SU-DHL-6 (cell line): ENCODE data around the gene GRIN2A.

Experiments used
- H2AFZ ChIP-seq: fragments of 200-600 bp; sonication (generic); 2 replicates; pipeline ENCODE4 v1.6.1; 2014; ENCODE audit warnings: low read depth, mild to moderate bottlenecking, moderate library complexity, mixed read lengths, antibody characterized with exemption, low read length; ENCODE audit not compliant: severe bottlenecking
- H3F3A ChIP-seq: fragments of 200-600 bp; shearing (Covaris generic); 2 replicates; pipeline ENCODE4 v1.6.0; 2016; ENCODE audit warnings: antibody characterized with exemption, mild to moderate bottlenecking; ENCODE audit not compliant: insufficient read depth
- H3K27ac ChIP-seq: fragments of 200-600 bp; sonication (generic); 2 replicates; pipeline ENCODE4 v1.5.1; 2016; ENCODE audit warnings: low read depth, mild to moderate bottlenecking, low read length, moderate library complexity, mixed read lengths
- H3K27me3 ChIP-seq: fragments of 200-600 bp; sonication (generic), shearing (Covaris generic); 2 replicates; pipeline ENCODE4 v1.6.0; 2014; ENCODE audit warnings: mild to moderate bottlenecking, low read length
- H3K36me3 ChIP-seq: fragments of 200-600 bp; sonication (generic); 2 replicates; pipeline ENCODE4 v1.6.1; 2014; ENCODE audit warnings: mild to moderate bottlenecking, low read length, mixed read lengths
- H3K4me2 ChIP-seq: fragments of 300-600, 200-600 bp; shearing (Covaris generic), sonication (generic); 2 replicates; pipeline ENCODE4 v1.6.0; 2014; ENCODE audit warnings: low read length, low read depth, mild to moderate bottlenecking; ENCODE audit not compliant: poor library complexity, severe bottlenecking
- H3K4me3 ChIP-seq: fragments of 200-600 bp; sonication (generic); 2 replicates; pipeline ENCODE4 v1.5.1; 2014; ENCODE audit warnings: antibody characterized with exemption, low read length, mild to moderate bottlenecking, mixed read lengths; ENCODE audit not compliant: insufficient read depth, poor library complexity, severe bottlenecking
- H3K79me2 ChIP-seq: fragments of 200-600 bp; sonication (generic); 2 replicates; pipeline ENCODE4 v1.6.1; 2014; ENCODE audit warnings: mild to moderate bottlenecking, low read length, moderate library complexity; ENCODE audit not compliant: insufficient read depth
- H3K9ac ChIP-seq: fragments of 200-600 bp; sonication (generic); 2 replicates; pipeline ENCODE4 v1.7.0; 2014; ENCODE audit warnings: mild to moderate bottlenecking, low read length
- H3K9me2 ChIP-seq: fragments of 200-600 bp; sonication (generic); replicated peaks from 2 replicates; pipeline ENCODE4 v1.6.1; 2014; ENCODE audit warnings: low read length; ENCODE audit not compliant: insufficient read depth
- H3K9me3 ChIP-seq: fragments of 200-600 bp; sonication (generic); 2 replicates; pipeline ENCODE4 v1.6.1; 2014; ENCODE audit warnings: low read length, mixed read lengths; ENCODE audit not compliant: insufficient read depth
- H4K20me1 ChIP-seq: fragments of 200-600 bp; sonication (generic); 2 replicates; pipeline ENCODE4 v1.6.1; 2014; ENCODE audit warnings: low read depth, mild to moderate bottlenecking, antibody characterized with exemption, low read length, moderate library complexity, mixed read lengths
- EZH2phosphoT487 ChIP-seq: fragments of 200-600 bp; sonication (generic), shearing (Covaris generic); conservative IDR thresholded peaks from 2 replicates; pipeline ENCODE4 v1.6.1; 2018; ENCODE audit warnings: mild to moderate bottlenecking, antibody characterized with exemption, low read length, moderate library complexity, mixed read lengths
- TF ChIP-seq, protein P1 (sequence below): fragments of 200-600 bp; sonication (generic); IDR thresholded peaks from one replicate; pipeline ENCODE4 v1.5.1; 2017; ENCODE audit warnings: antibody characterized with exemption, mild to moderate bottlenecking, low read length, moderate library complexity; ENCODE audit not compliant: insufficient read depth, poor library complexity, severe bottlenecking

Gene GRIN2A

GRCh38 chr16:10090816-10091215, 91.4 kb downstream of the GRIN2A start:
- no peaks in the 10 kb centered on the region for H3K79me2 ChIP-seq
- H3K36me3 ChIP-seq = no peaks in the 10 kb centered on the region
- H3K27ac ChIP-seq = no peak overlapping the region
- no peak overlapping the region for H3K4me3 ChIP-seq
- no peaks in the 10 kb centered on the region for H3K27me3 ChIP-seq
- H3K4me2 ChIP-seq = no peak overlapping the region
- no peaks in the 10 kb centered on the region for H3F3A ChIP-seq
- no peaks in the 10 kb centered on the region for H3K9me2 ChIP-seq
- H2AFZ ChIP-seq = no peak overlapping the region
- no peaks in the 10 kb centered on the region for H4K20me1 ChIP-seq
- H3K9ac ChIP-seq = no peak overlapping the region
- no peaks in the 10 kb centered on the region for H3K9me3 ChIP-seq
- TF ChIP-seq EZH2phosphoT487 = no peak
- TF ChIP-seq, protein P1, sequence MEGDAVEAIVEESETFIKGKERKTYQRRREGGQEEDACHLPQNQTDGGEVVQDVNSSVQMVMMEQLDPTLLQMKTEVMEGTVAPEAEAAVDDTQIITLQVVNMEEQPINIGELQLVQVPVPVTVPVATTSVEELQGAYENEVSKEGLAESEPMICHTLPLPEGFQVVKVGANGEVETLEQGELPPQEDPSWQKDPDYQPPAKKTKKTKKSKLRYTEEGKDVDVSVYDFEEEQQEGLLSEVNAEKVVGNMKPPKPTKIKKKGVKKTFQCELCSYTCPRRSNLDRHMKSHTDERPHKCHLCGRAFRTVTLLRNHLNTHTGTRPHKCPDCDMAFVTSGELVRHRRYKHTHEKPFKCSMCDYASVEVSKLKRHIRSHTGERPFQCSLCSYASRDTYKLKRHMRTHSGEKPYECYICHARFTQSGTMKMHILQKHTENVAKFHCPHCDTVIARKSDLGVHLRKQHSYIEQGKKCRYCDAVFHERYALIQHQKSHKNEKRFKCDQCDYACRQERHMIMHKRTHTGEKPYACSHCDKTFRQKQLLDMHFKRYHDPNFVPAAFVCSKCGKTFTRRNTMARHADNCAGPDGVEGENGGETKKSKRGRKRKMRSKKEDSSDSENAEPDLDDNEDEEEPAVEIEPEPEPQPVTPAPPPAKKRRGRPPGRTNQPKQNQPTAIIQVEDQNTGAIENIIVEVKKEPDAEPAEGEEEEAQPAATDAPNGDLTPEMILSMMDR = no peak

GRCh38 chr16:10088380-10088793, 93.8 kb downstream of the GRIN2A start:
- Histone ChIP-seq H3K27me3 (no peaks in the 10 kb centered on the region), H3K4me2 (no peak overlapping the region), H3K9me3 (no peaks in the 10 kb centered on the region), H3K4me3 (no peak overlapping the region), H3K9ac (no peak overlapping the region), H4K20me1 (no peaks in the 10 kb centered on the region), H3K79me2 (no peaks in the 10 kb centered on the region), H3K9me2 (no peaks in the 10 kb centered on the region), H3K27ac (no peak overlapping the region), H3K36me3 (no peaks in the 10 kb centered on the region), H3F3A (no peaks in the 10 kb centered on the region), H2AFZ (no peak overlapping the region)
- no peak for TF ChIP-seq EZH2phosphoT487
- TF ChIP-seq, protein P1 = no peak

DNA sequence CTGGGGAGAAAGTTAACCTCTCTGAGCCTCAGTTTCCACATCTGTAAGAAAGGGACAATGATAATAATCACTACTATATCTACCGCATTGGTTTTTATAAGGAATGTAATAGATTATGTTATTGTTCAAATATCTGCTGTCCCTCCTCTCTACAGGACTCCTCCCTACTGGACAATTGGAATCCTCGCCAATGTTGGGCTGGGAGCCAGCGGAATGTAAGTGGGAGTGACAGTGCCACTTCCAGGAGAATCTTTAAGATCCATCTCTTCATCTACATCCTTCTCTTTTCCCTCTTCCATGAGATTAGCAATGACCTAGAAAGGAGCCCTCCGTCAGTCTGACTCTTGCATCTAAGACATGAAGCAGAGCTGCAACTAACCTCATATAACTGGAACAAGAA, 95.1 kb downstream of the GRIN2A start:
- TF ChIP-seq, protein P1 = no peak
- no peak for TF ChIP-seq EZH2phosphoT487
- Histone ChIP-seq H3K79me2 (no peaks in the 10 kb centered on the region), H2AFZ (no peak overlapping the region), H3K36me3 (no peaks in the 10 kb centered on the region), H4K20me1 (no peaks in the 10 kb centered on the region), H3K4me3 (no peak overlapping the region), H3K4me2 (no peak overlapping the region), H3F3A (no peaks in the 10 kb centered on the region), H3K27me3 (no peaks in the 10 kb centered on the region), H3K27ac (no peak overlapping the region), H3K9me2 (no peaks in the 10 kb centered on the region), H3K9me3 (no peaks in the 10 kb centered on the region), H3K9ac (no peak overlapping the region)
